Adipose tissue (tissue), 3 donors: Measurements from ENCODE around the gene NPFFR1. TPM values are rescaled to one million over a fixed set of nuclear protein-coding genes. Genes with fewer than 3 reads are reported as not detected.
"Not testable (repeated sequence)": the region's sequence is repeated elsewhere in the genome, so short reads cannot be mapped to it uniquely, and the experiment has no call there.

Source experiments
- H3K27ac ChIP-seq: one replicate; pipeline ENCODE4 v1.5.1; 2013; ENCODE audit warnings: low read depth, low read length
- WGBS, 3 donors: extraction: QIAGEN DNeasy Blood & Tissue Kit; methylation state at CpG; one replicate each; pipeline ENCODE4 v1.1.7; 2013; 5-methylcytosine and 5-hydroxymethylcytosine counted together
- polyA plus RNA-seq, 3 donors: library from polyadenylated mRNA; stranded (reverse); fragments of 200-250 nt; gene quantifications; one replicate each; pipeline ENCODE4 v1.2.3, GENCODE V29; 2013
- donor health status: healthy with polysubstance abuse.
- donor health status: Bipolar disorder and iron deficiency.
- donor health status: healthy.

Gene NPFFR1
- polyA plus RNA-seq, 3 donors: under 0.01 to 0.11 (median 0.01) TPM

- no peak overlapping the region for H3K27ac ChIP-seq
- WGBS, 3 donors: 82 to 91% (median 85%) methylated on average over 4 of the region's 4 CpGs
Observed at GRCh38 chr10:70268376-70268775, 15.4 kb downstream of the NPFFR1 start.

DNA sequence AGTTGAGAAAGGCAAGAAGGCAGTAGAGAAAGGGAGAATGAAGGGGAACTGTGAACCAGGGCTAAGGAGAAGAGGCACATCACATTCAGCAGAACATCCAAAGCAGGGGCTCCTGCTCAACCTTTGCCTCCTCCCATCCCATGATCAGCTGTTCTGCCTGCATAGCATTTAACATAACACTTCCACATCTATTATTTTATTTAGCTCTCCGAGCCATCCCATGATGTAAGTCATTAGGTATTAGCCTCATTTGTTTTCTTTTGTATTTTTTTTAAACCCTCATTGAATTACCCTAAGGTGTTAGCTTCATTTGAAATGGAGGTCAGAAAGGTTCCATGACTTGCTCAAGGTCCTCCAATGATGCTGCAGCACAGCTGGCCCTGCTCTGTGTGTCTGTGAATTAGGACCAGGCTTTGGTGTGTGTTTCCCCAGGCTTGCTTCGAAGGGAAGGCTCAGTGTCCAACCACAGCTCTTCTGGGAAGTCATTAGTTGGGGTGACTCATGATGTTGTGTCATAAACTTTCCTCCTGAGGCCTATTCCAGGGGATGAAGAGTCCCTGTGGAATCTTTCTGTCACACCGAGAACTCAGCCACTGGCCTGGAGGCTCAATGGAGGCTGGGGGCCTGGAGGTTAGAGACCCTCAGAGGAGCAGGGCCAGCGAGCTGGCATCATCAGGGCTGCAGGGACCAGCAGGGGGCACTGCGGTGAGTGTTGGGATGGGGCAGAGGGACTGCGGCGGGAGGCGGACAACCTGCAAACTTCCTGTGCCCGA lies 16.5 kb downstream of the NPFFR1 start:
- no peak overlapping the region for H3K27ac ChIP-seq
- 59 to 61% (median 61%) methylated on average over 9 of the region's 9 CpGs for WGBS, 3 donors

DNA sequence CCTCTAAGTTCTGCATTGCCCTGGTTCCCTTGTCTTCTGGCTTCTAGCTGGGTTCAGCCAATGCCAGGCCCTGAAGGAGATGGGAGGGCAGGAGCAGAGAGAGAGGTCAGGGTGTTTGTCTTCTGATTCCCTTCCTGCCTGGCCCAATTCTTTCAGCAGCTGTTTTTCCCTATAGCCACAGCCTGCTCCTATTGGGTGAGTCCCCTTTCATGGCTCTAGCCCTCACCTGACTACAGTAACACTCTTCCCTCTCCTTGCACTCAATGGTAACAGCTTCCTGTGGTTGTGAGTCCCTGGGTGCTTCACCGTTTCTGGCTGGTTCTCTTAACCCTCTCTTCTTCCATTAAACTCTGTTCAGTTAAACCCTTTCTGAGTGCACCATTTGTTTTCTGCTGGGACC lies 17.1 kb downstream of the NPFFR1 start:
- WGBS, 3 donors: 44 to 53% (median 50%) methylated on average over 1 of the region's 1 CpG
- no peak overlapping the region for H3K27ac ChIP-seq

- WGBS, 3 donors: 93 to 97% (median 94%) methylated on average over 7 of the region's 7 CpGs
- H3K27ac ChIP-seq: no peak overlapping the region
Observed at GRCh38 chr10:70266056-70266455, 17.7 kb downstream of the NPFFR1 start.

DNA sequence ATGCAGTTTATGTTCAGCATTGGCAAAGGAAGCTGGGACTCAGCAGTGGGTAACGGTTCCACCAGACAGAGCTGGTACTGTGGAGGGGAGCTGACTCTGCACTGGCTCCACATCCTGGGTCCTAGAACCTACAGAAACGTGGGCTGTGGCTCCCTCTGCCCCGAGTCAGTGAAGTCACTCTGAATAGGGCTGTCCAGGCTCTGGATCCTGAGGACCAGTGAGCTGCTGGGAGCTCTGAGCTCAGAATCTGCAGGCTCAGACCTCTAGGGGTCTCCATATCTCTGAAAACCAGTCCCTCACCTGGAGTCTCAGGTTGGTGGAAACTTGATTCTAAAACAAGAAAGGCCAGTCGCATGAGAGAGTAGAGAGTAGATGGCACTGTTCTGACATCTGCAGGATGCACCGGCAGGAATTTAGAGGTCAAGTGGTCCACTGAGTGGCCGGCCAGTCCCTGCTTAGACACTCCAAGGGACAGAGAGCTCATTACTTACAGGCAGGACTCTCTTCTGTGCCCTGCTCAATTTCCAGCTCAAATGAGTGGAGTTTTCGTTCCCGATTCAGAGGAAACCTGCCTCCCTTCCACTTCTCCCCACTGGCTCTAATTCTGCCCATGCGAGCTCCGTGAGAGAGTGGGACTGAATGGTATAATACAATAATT lies 18.6 kb downstream of the NPFFR1 start:
- no peak overlapping the region for H3K27ac ChIP-seq
- 42 to 53% (median 52%) methylated on average over 10 of the region's 10 CpGs for WGBS, 3 donors

GRCh38 chr10:70260734-70261133 lies 23.1 kb downstream of the NPFFR1 start:
- 78 to 91% (median 85%) methylated on average over 3 of the region's 3 CpGs for WGBS, 3 donors
- no peak overlapping the region for H3K27ac ChIP-seq

DNA sequence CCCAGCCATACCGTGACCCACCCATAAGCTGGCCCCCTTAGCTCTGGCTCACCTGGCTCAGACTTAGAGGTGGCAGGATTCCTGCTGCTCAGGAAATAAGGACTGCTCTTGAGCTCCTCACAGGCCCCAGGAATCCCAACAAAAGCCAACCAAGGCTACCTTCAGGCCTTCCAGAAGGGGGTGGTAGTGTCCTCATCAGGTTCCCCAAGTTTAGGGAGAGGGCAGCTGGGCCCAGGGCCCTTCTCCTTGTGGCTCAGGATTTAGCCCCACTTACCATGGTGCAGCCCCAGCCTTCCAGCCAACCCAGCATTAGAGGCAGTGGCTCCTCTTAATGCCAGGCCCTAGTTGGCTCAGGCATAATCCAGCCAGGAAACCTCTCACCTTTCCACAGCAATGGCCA lies 23.5 kb downstream of the NPFFR1 start:
- 58 to 80% (median 77%) methylated on average over 1 of the region's 1 CpG for WGBS, 3 donors

GRCh38 chr10:70258216-70258615 lies 25.6 kb downstream of the NPFFR1 start:
- 50 to 82% (median 56%) methylated on average over 1 of the region's 1 CpG for WGBS, 3 donors
- no peak overlapping the region for H3K27ac ChIP-seq

More for the DNA sequence above, 23.5 kb downstream of the NPFFR1 start:
- H3K27ac ChIP-seq: no peak overlapping the region

DNA sequence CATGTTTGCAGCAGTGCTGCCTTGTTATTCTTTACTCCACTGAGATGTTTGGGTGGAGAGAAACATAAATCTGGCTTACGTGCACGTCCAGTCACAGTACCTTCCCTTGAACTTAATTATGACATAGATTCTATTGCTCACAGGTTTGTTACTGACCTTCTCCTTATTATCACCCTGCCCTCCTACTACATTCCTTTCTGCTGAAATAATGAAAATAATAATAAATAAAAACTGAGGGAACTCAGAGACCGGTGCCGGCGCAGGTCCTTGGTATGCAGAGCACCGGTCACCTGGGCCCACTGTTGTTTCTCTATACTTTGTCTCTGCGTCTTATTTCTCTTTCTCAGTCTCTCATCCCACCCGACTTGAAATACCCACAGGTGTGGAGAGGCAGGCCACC lies 26.0 kb downstream of the NPFFR1 start:
- WGBS, 3 donors: 85 to 89% (median 88%) methylated on average over 8 of the region's 8 CpGs
- H3K27ac ChIP-seq: not testable (repeated sequence)

GRCh38 chr10:70256463-70256862 lies 27.3 kb downstream of the NPFFR1 start:
- H3K27ac ChIP-seq: no peak overlapping the region
- WGBS, 3 donors: 69 to 81% (median 79%) methylated on average over 2 of the region's 2 CpGs

DNA sequence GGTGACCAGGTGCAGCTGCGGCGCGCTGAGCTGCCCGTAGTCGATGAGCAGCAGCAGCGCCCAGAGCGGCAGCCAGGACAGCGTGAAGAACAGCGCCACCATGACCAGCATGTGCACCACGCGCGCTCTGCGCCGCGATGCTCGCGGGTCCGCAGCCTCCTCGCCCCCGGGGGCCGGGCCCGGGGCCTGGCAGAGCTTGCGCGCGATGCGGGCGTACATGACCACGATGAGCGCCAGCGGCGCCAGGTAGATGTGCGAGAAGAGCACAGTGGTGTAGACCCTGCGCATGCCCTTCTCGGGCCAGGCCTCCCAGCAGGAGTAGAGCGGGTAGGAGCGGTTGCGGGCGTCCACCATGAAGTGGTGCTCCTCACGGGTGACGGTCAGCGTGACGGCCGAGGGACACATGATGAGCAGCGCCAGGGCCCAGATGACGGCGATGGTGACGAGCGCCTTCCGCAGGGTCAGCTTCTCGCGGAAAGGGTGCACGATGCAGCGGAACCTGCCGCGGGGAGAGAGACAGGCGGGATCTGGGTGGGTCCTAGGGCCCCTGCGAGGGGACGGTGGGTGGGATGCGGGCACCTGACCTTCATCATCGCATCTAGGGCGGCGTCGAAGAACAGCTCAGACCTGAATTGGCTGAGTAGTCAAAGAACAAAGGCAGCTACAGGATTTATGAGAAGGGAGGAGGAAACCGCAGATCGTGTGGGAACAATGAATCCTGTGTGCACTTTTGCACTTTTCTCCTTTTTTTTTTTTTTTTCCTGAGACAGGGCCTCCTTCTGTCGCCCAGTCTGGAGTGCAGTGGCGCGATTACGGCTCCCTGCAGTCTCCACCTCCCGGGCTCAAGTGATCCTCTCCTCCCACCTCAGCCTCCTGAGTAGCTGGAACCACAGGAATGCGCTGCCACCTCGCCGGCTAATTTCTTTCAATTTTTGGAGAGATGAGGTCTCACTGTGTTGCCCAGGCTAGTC lies 28.2 kb downstream of the NPFFR1 start:
- 11 to 16% (median 13%) methylated on average over 67 to 73 of the region's 73 CpGs for WGBS, 3 donors
- no peak overlapping the region for H3K27ac ChIP-seq

DNA sequence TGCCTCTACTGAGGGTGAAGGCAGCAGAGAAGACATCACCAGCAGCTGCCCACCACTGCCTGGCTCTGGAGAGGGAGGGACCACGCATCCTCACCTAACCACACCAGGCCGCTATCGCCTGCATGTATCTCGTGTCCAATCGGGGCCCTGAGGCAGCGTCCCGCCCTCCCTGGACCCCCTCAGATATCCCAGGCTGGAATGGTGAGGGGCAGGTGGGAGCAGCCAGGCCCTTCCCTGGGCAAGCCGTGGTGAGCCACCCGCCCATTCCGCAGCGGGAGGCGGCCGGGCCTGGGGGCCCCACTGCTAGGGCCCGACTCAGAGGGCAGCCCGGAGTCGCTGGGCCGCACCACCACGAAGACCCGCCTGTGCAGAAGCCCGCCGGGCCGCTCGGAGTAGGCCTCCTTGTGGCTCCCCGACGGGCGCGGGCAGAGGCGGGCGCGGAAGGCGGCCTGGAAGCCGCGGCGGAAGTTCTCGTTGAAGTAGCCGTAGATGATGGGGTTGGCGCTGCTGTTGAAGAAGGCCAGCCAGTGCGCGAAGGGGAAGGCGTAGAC lies 29.0 kb downstream of the NPFFR1 start:
- H3K27ac ChIP-seq: no peak overlapping the region
- WGBS, 3 donors: 41 to 53% (median 48%) methylated on average over 35 to 40 of the region's 40 CpGs

DNA sequence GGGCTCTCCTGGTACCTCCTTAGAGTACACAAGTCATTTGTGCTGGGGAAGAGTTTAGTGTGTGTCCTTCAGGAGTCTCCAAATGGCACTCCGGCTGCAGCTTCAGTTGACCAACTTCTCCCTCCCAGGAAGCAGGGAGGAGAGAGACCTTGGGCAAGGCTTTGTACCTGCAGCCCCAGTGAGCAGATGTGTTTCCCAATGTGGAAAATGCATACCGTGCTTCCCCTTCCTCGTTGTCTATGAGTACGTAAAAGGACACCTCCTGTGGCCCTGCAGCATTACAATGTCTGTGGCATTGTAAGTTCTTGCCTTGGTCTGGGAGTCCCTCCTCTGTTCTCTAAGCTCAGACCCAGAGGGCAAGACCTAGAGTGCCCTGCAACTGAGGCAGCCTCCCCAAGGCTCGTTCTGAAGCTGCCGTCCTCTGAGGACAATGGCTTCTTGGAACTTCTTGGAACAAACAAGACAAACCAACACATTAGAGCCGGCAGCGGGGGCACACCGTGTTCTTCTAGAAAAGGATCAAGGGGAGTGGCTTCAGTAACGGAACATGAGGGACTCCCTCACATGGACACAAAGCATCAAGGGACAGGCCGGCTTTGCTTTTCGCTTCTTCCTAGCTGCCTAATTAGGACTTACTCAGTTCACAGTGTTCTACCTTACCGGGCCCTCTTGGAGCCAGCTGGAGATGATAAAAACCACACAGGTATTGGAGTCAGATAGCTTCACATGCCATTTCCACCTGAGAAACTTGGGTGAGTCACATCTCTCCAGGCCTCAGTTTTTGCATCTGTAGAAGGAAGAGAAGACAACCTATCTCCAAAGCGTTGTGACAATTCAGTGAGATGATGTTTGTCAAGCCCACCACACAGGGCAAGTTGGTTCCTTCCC lies 29.7 kb downstream of the NPFFR1 start:
- no peak overlapping the region for H3K27ac ChIP-seq
- 80 to 82% (median 80%) methylated on average over 14 of the region's 14 CpGs for whole genome bisulfite sequencing, 3 donors

- 93 to 94% (median 93%) methylated on average over 11 of the region's 11 CpGs for WGBS, 3 donors
- no peak overlapping the region for H3K27ac ChIP-seq
Observed at GRCh38 chr10:70250961-70251680, 32.7 kb downstream of the NPFFR1 start.

- 57 to 77% (median 73%) methylated on average over 6 of the region's 6 CpGs for WGBS, 3 donors
- no peak overlapping the region for H3K27ac ChIP-seq
Observed at GRCh38 chr10:70247360-70247759, 36.4 kb downstream of the NPFFR1 start.

GRCh38 chr10:70241081-70241480 lies 42.7 kb downstream of the NPFFR1 start:
- WGBS, 3 donors: 98 to 100% (median 98%) methylated on average over 3 of the region's 3 CpGs
- H3K27ac ChIP-seq: no peak overlapping the region

- WGBS, 3 donors: 87 to 95% (median 89%) methylated on average over 21 of the region's 21 CpGs
Observed at GRCh38 chr10:70239986-70240385, 43.8 kb downstream of the NPFFR1 start.

More at GRCh38 chr10:70239986-70240385, 43.8 kb downstream of the NPFFR1 start:
- not testable (repeated sequence) for H3K27ac ChIP-seq
